Activated T-cell treated with anti-CD3 and anti-CD28 coated beads, Interleukin-2, amount 50 U/mL, for 1 hour (primary cell): ENCODE data around the gene HSPA4L.

Source experiments
- DNase-seq: peaks from one replicate; pipeline ENCODE4 v3.0.0-alpha.2; 2020

The HSPA4L gene

DNA sequence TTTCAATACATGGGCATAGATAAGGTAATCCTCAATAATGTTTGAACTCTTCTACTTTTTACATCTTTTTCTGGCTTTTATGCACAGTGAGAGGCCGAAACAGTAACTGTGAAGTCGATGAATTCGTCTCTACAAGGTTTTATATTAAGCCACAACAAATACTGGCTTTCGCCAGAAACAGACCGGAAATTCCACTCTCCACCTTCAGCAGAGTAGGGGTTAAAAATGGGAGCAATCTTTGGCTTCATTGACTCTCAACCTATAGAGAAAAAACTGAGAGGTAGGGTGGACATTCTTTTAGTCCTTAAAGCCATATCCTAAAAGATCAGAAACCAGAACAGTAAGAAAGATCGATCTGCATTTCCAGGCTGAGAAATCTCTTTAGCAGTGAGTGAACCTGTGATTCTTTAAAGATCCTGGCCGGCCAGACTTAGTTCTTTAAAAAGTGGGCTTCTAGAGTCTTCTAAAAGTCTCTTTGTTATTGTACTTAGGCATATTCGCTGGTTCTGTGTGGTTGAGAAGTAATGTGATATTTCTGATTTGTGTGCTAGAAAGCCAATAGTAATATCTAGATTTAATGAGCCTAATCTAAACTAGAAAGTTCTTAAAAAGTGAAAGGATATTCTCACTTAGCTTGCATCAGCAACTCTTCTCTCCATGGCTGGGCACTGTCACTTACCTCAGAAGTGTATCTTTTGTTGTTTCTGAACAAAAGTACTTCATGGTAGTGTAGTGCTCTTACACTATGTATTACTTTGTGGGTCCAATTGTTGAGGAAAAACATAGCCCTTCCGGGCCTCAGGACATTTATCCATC is 2.0 kb downstream of the HSPA4L start:
- no peak for DNase-seq

DNA sequence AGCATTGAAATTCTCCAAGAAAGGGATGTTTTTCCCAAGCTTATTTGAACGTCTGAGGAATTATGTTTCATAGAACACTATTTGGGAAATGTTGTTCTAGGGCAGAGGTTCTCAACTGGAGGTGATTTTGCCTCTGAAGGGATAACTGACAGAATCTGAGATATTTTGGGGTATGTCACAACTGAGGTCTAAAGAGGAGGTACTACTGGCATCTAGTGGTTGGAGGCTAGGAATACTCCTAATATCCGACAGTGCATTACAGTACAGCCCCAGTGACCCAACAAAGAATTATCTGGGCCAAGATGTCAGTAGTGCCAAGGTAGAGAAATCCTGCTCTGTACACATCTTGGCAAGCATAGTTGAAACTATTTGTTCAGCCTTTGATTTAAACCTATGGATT is 6.4 kb downstream of the HSPA4L start:
- DNase-seq, result no peak

- no peak for DNase-seq
These were observed 9.3 kb downstream of the HSPA4L start for GRCh38 chr4:127791391-127791790.

DNA sequence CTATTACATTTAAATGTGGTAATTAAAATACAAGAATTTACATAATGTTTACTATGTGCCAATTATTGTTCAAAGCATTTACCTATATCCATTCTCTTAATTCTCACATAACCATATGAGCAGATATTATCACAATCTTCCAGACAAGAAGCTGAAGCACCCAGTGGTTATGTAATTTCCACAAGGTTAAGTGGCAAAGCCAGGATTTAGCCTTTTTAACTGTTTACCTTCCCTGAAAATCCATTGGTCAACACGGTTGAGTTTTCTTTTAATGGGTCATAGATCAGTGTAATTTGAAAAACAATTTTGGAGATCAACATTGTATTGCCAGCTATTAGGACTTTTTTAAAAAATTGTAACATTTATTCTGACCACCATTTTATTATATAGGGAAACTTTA is 11.4 kb downstream of the HSPA4L start:
- no peak for DNase-seq

DNA sequence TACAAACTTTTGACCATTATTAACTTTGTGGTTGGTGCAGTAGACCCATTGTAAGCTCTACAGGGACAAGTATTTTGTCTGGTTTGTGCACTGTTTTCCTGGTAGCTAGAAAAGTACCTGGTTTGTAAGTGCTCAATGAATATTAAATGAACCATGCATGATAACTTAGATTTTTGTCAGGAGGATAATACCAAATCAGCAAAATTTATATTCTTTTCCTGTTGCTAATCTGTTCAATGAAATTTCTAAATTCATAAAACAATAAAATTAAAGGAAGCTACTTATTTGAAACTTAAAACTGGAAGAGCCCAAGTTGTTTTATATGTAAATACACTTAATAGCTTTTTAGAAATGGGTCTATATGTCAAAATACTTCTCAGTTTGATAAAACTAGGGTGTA is 17.6 kb downstream of the HSPA4L start:
- no peak for DNase-seq

- DNase-seq, result no peak
These were observed 27.2 kb downstream of the HSPA4L start for GRCh38 chr4:127809173-127809800.

DNA sequence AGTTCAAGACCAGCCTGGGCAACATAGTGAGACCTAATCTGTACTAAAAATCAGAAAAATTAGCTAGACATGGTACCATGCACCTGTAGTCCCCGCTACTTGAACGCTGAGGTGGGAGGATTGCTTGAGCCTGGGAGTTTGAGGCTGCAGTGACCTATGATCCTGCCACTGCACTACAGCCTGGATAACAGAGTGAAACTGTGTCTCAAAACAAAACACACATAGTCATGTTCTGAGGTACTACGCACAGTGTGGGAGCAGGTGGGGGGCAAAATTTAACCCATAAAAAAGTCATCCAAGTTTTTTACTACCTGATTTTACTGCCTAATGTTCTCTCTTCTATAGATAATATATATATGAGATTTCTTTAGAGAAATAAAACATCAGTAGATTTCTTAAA is 28.4 kb downstream of the HSPA4L start:
- no peak for DNase-seq

- DNase-seq, result no peak
These were observed 40.3 kb downstream of the HSPA4L start for GRCh38 chr4:127822430-127822829.

DNA sequence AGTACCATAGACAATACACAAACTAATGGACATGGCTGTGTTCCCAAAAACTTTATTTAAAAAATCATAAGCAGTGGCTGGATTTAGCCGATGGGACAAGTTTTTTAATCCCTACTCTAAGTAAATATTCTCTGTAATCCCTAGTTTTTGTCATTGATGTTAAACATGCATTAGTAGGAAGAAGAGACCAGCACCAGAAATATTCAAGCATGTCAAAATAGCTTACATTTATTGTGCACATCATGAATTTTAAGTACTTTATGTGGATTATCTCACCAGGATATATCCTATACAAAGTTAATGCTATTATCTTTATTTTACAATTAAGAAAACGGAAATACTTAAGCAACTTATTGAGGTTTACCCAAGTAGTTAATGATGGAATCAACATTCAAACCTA is 46.0 kb downstream of the HSPA4L start:
- no peak for DNase-seq

DNA sequence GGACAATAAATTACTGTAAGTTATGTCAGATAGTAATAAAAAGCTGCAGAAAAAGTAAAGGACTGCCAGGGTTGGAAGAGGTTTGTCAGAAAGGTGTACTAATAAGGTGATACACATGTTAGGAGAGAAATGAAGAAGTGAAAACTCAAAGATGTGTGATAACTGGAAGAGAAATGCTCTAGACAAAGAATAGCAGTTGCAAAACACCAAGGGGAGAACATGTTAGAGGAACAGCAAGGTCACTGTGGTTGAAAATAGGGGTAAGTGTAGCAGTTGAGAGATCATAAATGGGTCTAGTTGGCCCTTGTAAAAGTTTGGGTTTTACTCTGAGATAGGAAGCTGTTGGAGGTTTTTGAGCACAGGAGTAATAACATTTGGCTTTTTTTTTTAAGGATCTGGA is 46.9 kb downstream of the HSPA4L start:
- no peak for DNase-seq

GRCh38 chr4:127832585-127832984 is 50.5 kb downstream of the HSPA4L start:
- DNase-seq, result no peak

- DNase-seq, result no peak
These were observed 61.8 kb downstream of the HSPA4L start for GRCh38 chr4:127843704-127844600.

DNA sequence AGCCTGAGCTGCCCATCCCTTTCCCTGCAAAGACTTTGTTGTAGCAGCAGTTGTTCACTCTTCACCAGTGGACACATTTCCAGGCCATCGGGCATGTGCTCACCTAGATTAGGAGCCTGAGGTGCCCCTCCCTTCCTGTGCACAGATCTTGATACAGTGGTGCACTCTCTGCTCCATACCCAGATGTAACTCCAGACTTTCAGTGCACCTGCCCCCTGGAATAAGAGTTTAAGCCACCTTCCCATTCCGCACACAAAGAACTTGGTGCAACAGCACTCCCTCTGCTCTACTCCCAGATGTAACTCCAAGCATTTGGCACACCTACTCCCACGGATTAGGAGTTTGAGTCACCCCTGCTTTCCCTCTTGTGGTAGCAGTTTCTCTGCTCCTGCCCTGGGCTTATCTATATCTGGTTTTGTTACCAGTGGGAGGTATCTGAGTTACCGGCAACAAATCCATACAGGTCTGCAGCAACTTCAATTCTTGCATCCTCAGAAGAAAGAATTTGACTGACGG is 62.5 kb downstream of the HSPA4L start:
- no peak for DNase-seq

DNA sequence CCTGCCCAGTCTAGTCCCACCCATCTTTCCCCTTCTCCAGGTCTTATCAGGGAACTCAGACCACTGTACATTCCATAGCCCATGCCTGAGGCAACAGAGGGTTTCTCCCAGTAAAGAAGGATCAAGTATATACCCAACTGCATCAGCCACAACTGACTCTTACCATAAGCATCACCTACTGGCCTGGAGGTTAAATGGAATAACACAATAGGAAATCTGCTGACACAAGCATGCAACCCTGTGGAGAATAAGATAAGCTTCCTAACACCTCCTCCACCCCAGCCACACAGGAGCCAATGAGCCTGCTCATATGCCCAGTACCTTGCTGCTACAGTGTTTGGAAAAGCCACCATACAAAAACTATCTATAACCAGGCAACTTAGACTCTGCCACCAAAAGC is 63.9 kb downstream of the HSPA4L start:
- no peak for DNase-seq

DNA sequence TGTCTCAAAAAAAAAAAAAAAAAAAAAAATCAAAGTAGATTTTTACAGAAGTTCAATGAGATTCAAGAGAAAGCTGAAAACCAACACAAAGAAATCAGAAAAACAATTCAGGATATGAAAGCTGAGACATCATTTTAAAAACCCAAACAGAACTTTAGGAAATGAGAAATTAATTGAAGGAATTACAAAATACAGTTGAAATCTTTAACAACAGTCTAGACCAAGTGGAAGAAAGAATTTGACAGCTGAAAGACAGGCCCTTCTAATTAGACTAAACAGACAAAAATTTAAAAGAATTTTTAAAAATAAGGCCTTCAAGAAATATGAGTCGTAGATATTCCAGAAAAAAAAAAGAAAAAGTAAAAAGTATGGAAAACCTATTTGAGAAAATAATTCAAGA is 64.6 kb downstream of the HSPA4L start:
- DNase-seq, result no peak

- no peak for DNase-seq
These were observed 67.5 kb downstream of the HSPA4L start for GRCh38 chr4:127849505-127850234.

- no peak for DNase-seq
These were observed 70.5 kb downstream of the HSPA4L start for GRCh38 chr4:127852661-127853060.

DNA sequence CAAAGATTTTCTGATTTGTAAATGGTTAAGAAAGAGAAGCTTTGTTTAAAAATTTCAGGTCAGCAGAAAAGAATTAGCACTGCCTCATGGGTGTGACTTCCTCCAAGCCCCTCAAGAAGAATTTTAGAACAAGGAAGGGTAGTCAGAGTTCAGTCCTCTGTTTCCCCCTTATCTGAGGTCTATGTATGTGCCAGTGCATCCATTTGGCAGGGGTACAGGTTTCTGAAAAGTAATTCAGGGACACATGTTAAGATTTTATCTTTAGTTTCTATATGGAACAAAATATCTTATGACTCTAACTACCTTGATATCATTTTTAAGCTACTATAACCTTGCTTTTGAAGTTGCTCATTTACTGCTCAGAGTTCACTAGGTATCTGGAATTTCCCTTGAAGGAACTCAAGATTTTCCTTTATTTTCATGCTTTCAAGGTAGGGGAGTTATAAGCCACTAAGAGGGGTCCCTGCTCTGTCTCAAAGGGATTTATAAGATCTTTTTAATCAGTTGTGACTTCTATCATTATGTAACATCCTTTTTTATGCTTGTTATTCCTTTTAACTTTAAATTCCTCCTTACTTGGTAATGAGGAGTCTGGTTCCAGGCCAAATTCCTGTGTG is 74.2 kb downstream of the HSPA4L start:
- no peak for DNase-seq

DNA sequence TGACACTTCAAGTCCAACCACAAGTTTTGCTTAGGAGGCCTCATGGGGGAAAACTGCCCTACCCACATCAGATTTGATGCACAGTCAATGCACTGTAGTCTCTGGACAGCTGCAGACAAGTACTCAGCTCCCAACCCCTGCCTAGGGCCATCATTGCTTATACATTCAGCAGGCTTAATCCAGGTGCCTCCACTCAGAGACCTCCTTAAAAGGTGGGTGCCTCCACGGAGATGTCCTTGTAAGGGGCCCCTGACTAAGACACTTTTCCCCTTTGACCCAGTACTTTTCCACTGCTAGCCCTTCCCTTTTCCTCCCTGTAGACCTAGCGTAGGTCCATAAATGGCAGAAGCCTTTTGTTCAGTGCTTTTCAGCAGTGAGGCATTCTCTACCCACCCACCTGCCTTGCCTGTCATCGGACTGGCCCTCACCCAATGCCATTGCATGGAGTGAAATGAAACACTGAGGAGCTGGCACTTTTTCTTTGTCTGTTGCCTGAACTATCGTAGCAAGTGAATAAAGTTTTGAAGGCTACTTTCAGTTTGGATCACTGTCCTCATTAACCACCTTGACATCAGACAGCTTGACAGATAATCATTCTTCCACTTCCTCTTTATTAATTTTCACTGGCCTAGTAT is 74.8 kb downstream of the HSPA4L start:
- DNase-seq, result no peak

- no peak for DNase-seq
These were observed 75.5 kb downstream of the HSPA4L start for GRCh38 chr4:127857641-127858040.

GRCh38 chr4:127868196-127868595 is 86.1 kb downstream of the HSPA4L start:
- no peak for DNase-seq

- DNase-seq, result no peak
These were observed 88.2 kb downstream of the HSPA4L start for GRCh38 chr4:127870281-127870680.
